ENCODE results near the gene RTP2. TPM values are rescaled to one million over a fixed set of nuclear protein-coding genes. Genes with fewer than 3 reads are reported as not detected.

RTP2 gene
- total and polyA plus RNA-seq, 9 of the 15 experiments (the other 6 are each of a cell fraction or from before 2014, with no cell fraction given), result not detected

DNA sequence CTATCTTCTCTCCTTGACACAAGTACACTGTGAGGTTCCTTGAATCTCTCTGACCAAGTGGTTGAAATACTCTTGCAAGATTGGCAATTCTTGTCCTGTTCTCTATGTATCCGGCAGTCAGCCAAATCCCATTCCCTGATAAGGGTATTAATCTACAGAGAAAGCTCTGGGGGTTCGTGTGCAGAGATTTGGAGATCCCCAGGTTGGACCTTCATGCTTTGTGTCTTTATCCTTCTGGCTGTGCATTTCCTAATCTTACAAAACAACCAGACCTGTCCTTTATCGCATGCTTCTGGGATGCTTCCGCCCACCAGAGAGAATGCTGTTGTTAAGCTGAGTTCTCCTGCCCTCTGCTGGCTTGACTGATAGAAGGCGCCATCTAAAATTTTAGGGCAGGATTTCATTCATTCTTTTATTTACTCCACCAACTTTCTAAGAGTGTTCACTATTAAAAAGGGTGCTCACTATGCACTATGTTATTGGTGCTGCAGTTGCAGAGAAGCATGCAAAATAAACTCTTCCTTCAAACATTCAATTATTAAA lies 23.6 kb downstream of the RTP2 start (continued):
- TF ChIP-seq, protein P1, sequence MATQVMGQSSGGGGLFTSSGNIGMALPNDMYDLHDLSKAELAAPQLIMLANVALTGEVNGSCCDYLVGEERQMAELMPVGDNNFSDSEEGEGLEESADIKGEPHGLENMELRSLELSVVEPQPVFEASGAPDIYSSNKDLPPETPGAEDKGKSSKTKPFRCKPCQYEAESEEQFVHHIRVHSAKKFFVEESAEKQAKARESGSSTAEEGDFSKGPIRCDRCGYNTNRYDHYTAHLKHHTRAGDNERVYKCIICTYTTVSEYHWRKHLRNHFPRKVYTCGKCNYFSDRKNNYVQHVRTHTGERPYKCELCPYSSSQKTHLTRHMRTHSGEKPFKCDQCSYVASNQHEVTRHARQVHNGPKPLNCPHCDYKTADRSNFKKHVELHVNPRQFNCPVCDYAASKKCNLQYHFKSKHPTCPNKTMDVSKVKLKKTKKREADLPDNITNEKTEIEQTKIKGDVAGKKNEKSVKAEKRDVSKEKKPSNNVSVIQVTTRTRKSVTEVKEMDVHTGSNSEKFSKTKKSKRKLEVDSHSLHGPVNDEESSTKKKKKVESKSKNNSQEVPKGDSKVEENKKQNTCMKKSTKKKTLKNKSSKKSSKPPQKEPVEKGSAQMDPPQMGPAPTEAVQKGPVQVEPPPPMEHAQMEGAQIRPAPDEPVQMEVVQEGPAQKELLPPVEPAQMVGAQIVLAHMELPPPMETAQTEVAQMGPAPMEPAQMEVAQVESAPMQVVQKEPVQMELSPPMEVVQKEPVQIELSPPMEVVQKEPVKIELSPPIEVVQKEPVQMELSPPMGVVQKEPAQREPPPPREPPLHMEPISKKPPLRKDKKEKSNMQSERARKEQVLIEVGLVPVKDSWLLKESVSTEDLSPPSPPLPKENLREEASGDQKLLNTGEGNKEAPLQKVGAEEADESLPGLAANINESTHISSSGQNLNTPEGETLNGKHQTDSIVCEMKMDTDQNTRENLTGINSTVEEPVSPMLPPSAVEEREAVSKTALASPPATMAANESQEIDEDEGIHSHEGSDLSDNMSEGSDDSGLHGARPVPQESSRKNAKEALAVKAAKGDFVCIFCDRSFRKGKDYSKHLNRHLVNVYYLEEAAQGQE (IDR thresholded peaks at IDR 0.05; ENCODE audit: borderline replicate concordance), result peak; percentile 83
- TF ChIP-seq, protein P1 (CRISPR knock-in tag; IDR thresholded peaks at IDR 0.05; ENCODE audit: low read depth), result no peak
- TF ChIP-seq RCOR1 (IDR thresholded peaks at IDR 0.05; ENCODE audit: borderline replicate concordance in 1 of 2, low read depth in 2 of 2, low read length in 2 of 2), result no peak
- TF ChIP-seq, protein P2, sequence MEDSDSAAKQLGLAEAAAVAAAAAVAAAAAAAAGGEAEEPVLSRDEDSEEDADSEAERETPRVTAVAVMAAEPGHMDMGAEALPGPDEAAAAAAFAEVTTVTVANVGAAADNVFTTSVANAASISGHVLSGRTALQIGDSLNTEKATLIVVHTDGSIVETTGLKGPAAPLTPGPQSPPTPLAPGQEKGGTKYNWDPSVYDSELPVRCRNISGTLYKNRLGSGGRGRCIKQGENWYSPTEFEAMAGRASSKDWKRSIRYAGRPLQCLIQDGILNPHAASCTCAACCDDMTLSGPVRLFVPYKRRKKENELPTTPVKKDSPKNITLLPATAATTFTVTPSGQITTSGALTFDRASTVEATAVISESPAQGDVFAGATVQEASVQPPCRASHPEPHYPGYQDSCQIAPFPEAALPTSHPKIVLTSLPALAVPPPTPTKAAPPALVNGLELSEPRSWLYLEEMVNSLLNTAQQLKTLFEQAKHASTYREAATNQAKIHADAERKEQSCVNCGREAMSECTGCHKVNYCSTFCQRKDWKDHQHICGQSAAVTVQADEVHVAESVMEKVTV (CRISPR knock-in tag; IDR thresholded peaks at IDR 0.05), result peak; percentile 91
- TF ChIP-seq HDAC1 (IDR thresholded peaks at IDR 0.05), result no peak
- TF ChIP-seq ETV1 (tag; conservative IDR thresholded peaks at IDR 0.05; ENCODE audit: low read depth), result peak; percentile 59; the same call in 1 of the 2 replicates
- TF ChIP-seq KAT8 (IDR thresholded peaks at IDR 0.05; ENCODE audit: low read depth), result no peak
- TF ChIP-seq, protein P3, sequence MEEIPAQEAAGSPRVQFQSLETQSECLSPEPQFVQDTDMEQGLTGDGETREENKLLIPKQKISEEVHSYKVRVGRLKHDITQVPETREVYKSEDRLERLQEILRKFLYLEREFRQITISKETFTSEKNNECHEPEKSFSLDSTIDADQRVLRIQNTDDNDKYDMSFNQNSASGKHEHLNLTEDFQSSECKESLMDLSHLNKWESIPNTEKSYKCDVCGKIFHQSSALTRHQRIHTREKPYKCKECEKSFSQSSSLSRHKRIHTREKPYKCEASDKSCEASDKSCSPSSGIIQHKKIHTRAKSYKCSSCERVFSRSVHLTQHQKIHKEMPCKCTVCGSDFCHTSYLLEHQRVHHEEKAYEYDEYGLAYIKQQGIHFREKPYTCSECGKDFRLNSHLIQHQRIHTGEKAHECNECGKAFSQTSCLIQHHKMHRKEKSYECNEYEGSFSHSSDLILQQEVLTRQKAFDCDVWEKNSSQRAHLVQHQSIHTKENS (CRISPR knock-in tag; IDR thresholded peaks at IDR 0.05), result no peak
- TF ChIP-seq, protein P4, sequence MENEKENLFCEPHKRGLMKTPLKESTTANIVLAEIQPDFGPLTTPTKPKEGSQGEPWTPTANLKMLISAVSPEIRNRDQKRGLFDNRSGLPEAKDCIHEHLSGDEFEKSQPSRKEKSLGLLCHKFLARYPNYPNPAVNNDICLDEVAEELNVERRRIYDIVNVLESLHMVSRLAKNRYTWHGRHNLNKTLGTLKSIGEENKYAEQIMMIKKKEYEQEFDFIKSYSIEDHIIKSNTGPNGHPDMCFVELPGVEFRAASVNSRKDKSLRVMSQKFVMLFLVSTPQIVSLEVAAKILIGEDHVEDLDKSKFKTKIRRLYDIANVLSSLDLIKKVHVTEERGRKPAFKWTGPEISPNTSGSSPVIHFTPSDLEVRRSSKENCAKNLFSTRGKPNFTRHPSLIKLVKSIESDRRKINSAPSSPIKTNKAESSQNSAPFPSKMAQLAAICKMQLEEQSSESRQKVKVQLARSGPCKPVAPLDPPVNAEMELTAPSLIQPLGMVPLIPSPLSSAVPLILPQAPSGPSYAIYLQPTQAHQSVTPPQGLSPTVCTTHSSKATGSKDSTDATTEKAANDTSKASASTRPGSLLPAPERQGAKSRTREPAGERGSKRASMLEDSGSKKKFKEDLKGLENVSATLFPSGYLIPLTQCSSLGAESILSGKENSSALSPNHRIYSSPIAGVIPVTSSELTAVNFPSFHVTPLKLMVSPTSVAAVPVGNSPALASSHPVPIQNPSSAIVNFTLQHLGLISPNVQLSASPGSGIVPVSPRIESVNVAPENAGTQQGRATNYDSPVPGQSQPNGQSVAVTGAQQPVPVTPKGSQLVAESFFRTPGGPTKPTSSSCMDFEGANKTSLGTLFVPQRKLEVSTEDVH (IDR thresholded peaks at IDR 0.05; ENCODE audit: low read depth, partially characterized antibody), result no peak

All from K562 (cell line).